ENCODE data around the gene TMA7.
A peak's percentile ranks its signal among the peaks of the same experiment; 100 is the strongest.
"Not testable (repeated sequence)": the region's sequence is repeated elsewhere in the genome, so short reads cannot be mapped to it uniquely, and the experiment has no call there.

The TMA7 gene

DNA sequence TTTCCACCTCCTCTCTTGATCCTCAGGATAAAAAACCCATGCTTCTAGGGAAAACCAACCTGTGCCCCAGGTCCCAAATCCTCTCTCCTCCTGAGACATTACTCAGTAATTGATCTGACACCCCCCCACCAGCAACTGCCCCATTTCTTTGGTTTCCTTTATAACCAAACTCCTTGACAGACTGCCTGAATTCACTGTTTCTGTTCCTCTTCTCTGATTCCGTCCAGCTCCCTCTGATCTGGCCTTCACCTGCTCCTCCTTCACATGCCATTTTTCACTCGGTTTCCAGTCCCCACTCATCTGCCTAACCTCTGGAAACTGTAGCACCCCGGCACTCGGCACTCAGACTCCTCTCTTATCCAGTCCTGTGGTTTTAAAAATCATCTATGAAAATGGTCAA is 2.2 kb upstream of the TMA7 start:
- no peak for DNase-seq

DNA sequence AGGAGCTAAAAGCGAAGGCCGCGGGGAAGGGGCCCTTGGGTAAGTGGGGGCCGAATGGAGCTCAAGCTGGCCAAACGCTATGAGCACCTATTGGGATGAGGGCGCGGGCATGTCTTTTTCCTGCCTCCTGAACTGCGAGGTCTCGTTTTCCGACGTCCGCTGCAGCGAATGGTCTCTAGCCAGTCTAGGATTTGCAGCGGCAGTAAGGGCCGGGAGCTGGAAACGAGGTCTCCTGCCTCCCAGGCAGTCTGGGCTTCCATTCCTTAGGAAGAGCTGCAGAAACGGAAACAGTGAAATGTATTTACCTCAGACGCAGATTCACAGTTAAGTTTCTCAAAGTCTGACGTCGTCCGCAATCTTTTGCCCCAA is 517 bp downstream of the TMA7 start:
- DNase-seq = peak; percentile 21

- DNase-seq = no peak
Observed at GRCh38 chr3:48441940-48442339, 1.9 kb downstream of the TMA7 start.

DNA sequence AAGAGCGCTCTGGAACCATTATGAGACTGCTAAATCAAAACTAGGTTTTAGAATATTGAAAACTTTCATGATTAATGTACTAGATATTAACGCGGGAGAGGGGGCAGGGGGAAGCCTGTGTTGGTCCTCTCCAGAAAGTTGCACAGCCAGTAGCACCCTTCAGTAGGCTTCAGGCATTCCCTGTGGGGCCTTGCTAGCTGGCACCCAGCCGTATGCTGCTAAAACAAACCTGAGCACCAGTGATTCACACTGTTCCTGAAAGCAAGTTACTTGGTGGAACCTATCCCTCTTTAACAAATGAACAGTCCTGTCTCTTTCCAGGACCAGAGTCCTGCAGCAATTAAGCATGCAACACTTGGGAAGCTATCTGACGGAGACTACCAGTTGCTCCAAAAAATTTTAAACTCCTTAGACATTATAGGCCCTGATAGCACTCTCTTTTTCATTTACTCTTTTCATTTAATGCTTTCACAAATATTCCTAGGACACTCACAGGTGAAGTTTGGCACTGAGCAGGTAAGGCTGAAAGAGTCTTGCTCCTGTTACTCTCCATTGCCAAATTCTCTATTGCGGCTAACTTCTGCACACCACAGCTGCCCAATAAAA is 5.3 kb downstream of the TMA7 start:
- DNase-seq = no peak

DNA sequence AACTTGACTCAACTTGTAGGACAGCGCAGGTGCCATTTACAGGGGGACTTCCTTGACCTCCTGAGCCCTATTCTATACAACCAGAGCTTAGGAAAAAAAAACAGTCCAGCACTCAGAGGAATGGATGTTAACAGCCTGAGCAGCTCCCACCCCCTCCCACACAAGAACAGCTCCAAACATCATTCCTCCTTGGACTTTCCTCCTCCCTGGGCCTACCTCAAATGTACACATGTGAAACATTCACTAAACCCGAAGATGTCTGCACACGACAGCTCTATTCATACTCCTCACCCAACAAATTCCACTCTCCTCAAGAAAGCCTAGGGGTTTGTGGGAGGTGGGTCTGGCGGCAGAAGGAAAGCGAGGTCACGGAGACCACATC is 6.0 kb downstream of the TMA7 start:
- no peak for DNase-seq

DNA sequence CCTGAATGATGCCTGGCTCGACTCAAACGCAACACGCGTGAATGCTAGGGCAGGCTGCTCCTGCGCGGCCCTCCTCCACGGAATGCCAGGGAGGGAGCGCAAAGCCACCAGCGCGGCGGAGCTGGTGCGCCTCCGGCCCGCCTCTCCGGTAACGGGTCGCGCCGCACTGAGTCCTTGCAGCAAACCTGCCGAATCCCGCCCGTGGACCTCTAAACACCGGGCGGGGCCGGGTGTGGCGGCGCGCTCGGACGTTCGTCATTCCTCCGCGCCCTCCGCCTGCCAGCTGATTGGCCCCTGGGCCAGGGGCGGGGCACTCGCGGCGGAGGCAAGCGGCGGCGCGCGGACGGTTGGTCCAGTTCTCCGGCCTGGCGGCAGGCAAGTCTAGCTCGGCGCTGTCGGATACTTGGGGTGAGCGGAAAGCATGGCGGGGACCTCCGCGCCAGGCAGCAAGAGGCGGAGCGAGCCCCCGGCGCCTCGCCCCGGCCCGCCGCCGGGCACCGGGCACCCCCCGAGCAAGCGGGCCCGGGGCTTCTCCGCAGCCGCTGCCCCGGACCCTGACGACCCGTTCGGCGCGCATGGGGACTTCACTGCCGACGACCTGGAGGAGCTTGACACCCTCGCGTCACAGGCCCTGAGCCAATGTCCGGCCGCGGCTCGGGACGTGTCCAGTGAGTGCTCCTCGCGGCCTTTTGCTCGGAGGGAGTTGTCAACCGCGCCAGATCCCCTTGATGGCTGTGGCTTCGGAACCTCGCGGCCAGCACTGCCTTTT is 6.6 kb downstream of the TMA7 start, which contains the start of gene ATRIP:
ATRIP (plus strand) TSS at position 313 of the 769 bp plus-strand sequence; CDS start at position 422, 109 bp downstream.
- peak; percentile 90 for DNase-seq

DNA sequence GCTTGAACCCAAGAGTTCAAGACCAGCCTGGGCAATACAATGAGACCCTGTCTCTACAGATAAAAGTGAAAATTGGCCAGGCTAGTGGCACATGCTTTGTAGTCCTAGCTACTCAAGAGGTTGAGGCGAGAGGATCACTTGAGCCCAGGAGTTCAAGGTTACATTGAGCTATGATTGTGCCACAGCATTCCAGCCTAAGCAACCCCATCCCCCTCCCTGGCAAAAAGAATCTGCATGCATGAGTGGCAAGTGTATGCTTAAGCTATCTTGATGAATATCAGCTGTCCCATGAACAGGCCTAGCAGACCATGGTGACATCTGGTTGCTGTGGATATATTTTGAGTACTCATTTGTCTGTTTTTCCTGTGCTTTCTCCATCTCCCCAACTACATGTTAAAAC is 11.2 kb downstream of the TMA7 start:
- DNase-seq = no peak

- DNase-seq = no peak
Observed at GRCh38 chr3:48456456-48456855, 16.4 kb downstream of the TMA7 start.

DNA sequence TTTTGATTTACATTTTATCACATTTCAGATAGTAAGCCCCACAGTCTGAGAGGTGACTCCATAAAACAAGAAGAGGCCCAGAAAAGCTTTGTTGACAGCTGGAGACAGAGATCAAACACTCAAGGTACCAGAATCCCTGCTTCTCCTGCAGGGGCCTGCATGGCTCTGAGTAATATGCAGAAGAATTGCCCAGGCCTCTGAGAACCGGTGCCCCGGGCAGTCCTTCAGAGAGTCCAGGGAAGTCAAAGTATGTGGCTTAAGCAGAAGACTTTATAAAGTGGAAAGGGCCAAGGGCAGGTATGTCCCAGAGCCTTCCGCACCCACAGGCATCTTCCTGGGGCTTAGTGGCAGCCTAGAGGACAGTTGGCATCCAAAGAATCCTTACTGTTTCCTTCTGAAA is 19.3 kb downstream of the TMA7 start:
- DNase-seq = no peak

- no peak for DNase-seq
Observed at GRCh38 chr3:48459773-48460516, 19.9 kb downstream of the TMA7 start.

- no peak for DNase-seq
Observed at GRCh38 chr3:48460517-48460902, 20.5 kb downstream of the TMA7 start.

- DNase-seq = not testable (repeated sequence)
Observed at GRCh38 chr3:48461767-48462166, 21.7 kb downstream of the TMA7 start.

- DNase-seq = no peak
Observed at GRCh38 chr3:48463703-48464102, 23.6 kb downstream of the TMA7 start.

DNA sequence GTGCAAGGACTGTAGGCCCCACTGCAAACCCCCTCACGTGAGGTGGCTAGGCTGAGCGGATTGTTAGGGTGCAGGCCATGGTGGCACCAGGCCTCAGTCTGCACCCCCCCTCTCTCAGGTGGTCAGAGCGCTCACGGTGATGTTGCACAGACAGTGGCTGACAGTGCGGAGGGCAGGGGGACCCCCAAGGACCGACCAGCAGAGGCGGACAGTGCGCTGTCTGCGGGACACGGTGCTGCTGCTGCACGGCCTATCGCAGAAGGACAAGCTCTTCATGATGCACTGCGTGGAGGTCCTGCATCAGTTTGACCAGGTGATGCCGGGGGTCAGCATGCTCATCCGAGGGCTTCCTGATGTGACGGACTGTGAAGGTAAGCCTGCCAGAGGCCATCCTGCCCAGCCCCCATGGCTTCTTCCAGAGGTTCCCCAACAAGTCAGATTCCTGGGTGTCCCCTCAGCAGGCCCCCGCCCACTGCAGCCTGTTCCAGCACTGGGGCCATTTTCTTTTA is 24.7 kb downstream of the TMA7 start:
- DNase-seq = no peak

DNA sequence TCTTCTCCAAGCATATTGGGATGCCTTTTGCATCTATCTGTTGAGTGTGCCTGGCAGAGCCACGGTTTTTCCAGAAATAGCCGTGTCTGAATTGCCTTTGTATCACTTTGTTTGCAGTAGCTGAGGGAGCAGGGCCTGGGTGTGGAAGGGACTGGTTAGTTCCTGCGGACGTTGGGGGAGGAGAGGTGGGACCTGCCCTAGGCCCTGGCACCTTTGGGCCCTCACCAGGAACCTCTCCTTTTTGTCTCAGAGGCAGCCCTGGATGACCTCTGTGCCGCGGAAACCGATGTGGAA is 25.1 kb downstream of the TMA7 start:
- no peak for DNase-seq

DNA sequence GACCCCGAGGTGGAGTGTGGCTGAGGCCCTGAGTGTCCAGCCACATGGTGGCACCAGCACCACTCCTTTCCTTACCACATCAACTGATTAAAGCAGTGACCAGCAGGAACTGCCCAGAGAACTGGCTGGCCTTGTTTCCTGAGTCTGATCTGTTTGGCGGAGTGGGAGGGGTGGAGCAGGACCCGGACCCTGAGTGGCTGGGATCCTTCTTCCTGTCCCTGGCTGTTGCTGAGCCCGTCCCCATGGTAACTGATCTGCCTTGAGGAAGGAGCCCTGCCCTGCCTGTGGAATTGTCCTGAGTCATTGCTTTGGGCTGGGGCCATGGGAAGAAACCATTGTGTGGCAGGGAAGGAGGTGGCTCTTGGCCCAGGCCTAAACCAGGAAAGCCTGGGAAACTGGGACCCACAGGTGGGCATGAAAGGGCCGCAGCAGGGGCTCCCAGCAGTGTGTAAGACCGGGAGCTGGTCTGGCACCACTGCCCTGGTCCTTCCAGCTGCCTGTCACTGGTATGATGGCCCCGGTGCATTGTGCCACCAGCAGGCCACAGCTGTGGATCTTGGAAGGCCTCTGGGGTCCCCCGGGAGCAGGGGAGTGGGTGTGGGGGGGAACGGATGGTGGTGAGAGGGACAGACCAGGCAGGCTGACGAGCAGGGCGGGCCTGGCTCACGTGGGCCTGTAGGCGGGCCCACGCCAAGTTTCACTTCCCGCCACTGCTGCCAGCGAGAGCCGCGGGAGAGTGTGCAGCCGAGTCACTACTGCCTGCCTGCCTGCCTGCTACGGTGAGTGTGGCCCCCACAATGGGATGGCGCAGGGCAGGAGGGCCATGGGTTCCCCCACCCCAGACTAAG is 25.7 kb downstream of the TMA7 start:
- DNase-seq = peak; percentile 100

DNA sequence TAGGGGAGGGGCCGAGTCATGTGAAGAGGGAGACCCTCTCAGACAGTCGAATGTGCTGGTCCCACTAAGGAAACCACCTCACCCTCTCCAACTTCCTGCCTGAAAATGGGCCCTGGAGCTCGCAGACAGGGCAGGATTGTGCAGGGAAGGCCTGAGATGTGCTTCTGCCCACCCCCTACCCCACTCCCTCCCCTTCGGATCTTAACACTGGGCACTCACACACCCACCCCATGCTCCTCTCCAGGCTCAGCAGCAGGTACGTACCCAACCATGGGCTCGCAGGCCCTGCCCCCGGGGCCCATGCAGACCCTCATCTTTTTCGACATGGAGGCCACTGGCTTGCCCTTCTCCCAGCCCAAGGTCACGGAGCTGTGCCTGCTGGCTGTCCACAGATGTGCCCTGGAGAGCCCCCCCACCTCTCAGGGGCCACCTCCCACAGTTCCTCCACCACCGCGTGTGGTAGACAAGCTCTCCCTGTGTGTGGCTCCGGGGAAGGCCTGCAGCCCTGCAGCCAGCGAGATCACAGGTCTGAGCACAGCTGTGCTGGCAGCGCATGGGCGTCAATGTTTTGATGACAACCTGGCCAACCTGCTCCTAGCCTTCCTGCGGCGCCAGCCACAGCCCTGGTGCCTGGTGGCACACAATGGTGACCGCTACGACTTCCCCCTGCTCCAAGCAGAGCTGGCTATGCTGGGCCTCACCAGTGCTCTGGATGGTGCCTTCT is 26.5 kb downstream of the TMA7 start:
- DNase-seq = no peak

DNA sequence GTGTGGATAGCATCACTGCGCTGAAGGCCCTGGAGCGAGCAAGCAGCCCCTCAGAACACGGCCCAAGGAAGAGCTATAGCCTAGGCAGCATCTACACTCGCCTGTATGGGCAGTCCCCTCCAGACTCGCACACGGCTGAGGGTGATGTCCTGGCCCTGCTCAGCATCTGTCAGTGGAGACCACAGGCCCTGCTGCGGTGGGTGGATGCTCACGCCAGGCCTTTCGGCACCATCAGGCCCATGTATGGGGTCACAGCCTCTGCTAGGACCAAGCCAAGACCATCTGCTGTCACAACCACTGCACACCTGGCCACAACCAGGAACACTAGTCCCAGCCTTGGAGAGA is 27.0 kb downstream of the TMA7 start:
- no peak for DNase-seq

- DNase-seq = no peak
Observed at GRCh38 chr3:48467473-48468267, 27.6 kb downstream of the TMA7 start.

DNA sequence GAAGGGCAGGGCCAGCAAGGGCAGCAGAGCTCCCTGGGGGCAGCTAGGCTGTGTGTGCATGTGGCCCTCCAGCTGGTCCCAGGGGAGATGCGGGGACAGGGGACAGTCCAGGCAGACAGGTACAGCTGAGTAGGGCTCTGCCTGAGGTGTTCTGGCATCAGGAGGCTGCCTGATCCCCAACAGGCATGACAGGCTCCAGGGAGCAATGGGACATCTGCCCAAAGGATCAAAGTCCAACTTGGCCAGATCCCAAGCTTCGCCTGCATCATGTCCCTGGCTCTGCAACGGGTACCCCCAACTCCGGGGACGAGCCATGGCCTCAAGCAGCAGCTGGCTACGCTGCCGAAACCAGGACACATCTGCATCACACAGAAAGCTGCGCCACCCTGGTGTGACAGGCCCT is 28.3 kb downstream of the TMA7 start:
- DNase-seq = no peak

DNA sequence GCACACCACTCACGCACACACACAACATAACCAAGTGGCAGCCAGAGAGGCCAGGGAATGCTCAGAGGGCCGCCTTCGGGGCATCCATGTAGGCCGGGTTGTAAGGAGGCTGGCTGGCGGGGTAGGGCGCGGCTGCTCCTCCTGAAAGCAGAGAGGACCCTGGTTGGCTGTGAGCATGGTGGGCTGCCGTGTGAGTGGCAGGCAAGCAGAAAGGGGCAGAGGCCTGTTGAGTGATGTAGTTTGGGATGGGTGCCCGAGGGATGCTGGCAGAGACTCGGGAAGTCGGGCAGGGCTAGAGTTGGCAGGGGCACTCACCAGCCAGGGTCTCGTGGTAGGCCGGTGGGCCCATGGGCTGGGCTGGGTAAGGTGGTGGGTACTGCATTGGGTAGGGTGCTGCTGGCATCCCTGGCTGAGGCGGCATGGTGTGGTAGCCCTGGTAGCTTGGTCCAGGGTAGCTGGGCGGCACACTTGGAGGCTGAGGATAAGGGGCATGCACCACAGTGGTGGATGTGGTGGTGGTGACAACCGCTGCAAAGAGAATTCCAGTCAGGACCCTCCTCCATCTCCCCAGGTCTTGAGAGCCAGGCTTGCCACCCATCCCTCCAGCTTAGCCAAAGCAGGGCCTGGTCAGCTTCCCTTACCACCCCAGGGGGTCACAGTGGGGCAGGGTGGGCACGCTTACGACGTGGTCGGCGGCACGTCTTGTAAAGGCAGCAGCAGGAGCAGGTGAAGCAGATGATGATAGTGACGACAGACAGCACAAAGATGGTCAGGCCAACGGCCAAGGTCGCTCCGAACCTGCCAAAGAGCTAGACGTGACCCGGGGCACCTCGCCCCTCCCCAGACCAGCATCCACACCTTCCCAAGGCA is 29.2 kb downstream of the TMA7 start:
- DNase-seq = no peak

Measured in EL (cell line).